GM12873 (cell line): ENCODE results near the gene CHRDL1.

Source experiments
- TF ChIP-seq, protein P1 (sequence below): IDR thresholded peaks from 2 replicates; pipeline ENCODE4 v1.5.1; 2012; ENCODE audit warnings: low read depth, mild to moderate bottlenecking, moderate library complexity, low read length, control low read depth; ENCODE audit not compliant: insufficient read depth; ENCODE audit errors: missing control alignments

The CHRDL1 gene

DNA sequence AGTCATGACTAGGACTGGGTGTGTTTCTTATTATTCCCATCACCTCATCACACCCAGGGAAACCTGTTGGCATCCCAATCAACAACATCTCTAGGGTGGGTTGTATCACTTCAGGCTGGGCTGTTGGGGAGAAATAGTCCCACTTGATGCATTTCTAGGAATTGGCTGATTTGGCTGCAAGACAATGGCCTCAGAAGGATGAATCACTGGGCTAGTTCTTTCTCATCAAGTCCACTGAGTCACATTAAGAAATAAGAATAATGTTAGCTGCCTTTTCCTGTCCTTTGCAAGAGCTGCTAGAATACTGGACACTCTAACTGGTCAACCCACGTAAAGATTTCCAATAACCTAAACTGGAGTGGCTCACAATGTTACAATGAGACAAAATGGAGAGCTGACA is 104.2 kb downstream of the CHRDL1 start:
- TF ChIP-seq, protein P1, sequence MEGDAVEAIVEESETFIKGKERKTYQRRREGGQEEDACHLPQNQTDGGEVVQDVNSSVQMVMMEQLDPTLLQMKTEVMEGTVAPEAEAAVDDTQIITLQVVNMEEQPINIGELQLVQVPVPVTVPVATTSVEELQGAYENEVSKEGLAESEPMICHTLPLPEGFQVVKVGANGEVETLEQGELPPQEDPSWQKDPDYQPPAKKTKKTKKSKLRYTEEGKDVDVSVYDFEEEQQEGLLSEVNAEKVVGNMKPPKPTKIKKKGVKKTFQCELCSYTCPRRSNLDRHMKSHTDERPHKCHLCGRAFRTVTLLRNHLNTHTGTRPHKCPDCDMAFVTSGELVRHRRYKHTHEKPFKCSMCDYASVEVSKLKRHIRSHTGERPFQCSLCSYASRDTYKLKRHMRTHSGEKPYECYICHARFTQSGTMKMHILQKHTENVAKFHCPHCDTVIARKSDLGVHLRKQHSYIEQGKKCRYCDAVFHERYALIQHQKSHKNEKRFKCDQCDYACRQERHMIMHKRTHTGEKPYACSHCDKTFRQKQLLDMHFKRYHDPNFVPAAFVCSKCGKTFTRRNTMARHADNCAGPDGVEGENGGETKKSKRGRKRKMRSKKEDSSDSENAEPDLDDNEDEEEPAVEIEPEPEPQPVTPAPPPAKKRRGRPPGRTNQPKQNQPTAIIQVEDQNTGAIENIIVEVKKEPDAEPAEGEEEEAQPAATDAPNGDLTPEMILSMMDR = no peak

DNA sequence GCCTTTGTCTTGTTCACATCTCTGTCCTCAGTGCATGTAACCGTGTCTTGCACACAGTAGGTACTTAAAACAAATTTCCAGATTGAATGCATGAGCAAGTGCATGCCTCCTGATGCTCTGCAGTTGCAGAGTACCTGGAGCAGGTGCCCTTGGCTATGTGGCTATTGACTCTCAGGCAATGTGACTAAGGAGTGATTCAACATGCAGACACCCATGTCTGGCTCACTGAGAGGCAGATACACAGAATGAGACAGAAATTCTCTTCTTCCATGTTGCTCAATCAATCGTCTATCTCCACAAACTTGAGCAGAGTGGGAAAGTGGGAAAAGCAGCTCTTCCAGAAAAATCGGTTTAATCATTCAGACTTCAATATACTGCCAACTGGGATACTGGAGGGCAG is 111.0 kb downstream of the CHRDL1 start:
- TF ChIP-seq, protein P1 = no peak

DNA sequence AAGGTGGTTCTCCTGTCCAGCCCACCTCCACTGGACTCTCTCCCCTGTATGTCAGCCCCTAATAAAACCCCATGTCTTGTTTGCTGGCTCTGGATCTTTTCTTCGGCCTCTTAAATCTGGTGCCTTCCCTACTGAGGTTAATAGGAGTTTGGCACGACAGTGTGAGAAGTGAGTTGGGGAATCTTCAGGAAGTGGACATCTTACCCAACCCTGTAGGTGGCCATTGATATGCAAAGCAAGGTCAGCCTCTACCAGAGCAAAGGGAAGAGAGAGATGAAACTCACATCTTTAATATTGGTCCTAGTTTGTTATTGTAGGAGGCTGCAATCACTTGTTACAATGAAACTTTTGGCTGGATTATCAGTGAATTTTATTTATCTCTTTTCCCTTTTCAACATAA is 111.7 kb downstream of the CHRDL1 start:
- TF ChIP-seq, protein P1 = no peak

DNA sequence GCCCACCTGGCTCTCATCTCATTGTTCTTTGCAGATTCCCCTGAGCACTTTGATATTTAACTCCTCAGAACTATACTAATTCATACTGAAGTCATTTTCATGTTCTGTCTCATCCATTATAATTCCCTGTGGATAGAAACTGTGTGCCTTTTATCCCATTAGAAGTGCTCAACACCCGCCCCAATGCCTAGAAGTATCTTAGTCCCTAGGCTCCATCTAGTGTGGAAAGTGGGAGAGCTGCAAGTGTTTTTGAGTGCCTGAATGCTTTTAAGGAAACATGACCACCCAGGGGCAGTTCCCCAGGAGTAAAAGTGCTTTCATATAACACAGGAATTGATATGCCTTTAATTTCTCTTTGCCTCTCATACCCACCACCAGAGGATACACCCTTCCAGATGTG is 117.0 kb downstream of the CHRDL1 start:
- TF ChIP-seq, protein P1 = no peak

DNA sequence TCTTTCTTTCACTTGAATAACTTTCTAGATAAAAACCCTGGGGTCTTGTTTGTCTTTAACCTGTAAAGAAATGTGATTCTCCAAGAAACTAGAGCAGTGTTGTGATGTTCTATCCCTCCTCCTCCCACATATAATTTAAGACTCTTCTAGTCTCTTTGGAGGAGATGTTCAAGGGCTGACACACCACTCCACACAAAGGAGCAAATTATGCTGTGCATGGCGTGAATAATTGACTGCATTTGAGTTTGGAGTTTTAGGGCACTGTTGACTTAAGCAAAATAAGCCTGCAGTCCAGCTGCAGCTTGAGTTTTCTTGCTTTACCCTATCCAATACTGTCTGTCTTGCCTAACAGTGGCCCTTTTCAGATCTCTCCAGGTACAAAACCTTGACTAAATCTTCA is 119.7 kb downstream of the CHRDL1 start:
- TF ChIP-seq, protein P1 = no peak

DNA sequence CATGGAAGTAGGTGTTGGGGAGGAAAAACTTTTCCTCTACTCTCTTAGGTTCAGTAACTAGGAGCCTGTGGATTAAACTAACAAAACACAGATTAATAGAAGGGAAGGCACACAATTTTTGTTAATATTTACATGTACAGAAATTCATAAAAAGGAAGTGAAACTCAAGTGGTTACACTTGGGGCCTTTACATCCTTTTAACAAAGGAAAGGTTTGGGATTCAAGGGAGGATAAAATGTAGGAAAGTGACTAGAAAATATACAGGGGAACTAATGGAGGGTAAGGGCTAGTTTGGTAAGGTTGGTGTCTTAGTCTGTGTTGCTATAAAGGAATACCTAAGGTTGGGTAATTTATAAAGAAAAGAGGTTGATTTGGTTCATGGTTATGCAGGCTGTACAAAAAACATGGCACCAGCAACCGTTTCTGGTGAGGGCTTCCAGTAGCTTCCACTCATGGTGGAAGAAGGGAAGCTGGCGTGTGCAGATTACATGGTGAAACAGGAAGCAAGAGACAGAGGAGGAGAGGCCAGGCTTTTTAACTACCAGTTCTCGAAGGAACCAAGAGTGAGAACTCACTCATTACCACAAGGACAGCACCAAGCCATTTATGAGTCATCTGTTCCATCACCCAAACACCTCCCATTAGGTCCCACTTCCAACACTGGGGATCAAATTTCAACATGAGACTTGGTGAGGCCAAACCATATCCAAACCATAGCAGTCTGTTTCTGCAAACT is 124.4 kb downstream of the CHRDL1 start:
- TF ChIP-seq, protein P1 = no peak

DNA sequence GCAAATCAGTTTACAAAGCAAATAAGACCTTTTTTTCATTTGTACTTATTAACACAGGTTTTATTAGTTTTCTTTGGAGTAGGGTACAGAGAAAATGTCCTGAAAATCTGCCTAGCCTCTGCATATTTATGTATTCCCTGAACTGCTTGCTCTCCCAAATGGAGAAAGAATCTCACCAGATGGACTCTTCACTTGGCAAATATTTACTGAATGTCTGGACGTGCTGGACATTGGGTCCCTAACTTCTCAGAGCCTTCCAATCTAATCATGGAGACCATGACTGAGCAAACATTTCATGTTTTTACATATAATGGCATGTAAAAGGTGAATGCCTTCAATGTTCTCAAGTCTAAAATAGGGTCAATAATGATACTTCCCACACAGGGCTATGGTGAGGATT is 126.0 kb downstream of the CHRDL1 start:
- TF ChIP-seq, protein P1 = no peak
